ENCODE results near the gene DDX28.
"Not testable (repeated sequence)": the region's sequence is repeated elsewhere in the genome, so short reads cannot be mapped to it uniquely, and the experiment has no call there.

Gene DDX28

DNA sequence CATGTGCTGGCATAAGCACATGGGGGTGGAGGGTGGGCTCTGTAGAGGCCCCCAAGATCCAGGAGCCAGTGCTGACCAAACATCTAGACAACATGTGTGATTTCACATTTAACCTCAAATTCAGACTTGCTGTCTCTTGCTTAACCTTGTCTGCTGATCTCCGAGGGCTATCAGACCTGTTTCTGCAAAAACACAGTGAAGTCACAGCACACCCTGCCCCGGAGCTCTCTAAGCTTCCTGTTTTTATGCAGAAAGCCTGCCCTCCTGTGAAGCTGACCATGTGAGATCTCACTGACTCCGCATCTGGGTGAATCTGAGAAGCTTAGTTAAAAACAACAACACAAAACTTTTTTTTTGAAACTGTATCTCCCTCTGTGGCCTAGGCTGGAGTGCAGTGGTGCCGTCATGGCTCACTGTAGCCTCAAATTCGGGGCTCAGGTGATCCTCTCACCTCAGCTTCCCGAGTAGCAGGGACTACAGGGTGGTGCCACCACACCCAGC is 17.2 kb downstream of the DDX28 start:
- DNase-seq (ENCODE audit: low read depth), result no peak
- no peak overlapping the region for H3K4me3 ChIP-seq (ENCODE audit: low read length)
- TF ChIP-seq, protein P1, sequence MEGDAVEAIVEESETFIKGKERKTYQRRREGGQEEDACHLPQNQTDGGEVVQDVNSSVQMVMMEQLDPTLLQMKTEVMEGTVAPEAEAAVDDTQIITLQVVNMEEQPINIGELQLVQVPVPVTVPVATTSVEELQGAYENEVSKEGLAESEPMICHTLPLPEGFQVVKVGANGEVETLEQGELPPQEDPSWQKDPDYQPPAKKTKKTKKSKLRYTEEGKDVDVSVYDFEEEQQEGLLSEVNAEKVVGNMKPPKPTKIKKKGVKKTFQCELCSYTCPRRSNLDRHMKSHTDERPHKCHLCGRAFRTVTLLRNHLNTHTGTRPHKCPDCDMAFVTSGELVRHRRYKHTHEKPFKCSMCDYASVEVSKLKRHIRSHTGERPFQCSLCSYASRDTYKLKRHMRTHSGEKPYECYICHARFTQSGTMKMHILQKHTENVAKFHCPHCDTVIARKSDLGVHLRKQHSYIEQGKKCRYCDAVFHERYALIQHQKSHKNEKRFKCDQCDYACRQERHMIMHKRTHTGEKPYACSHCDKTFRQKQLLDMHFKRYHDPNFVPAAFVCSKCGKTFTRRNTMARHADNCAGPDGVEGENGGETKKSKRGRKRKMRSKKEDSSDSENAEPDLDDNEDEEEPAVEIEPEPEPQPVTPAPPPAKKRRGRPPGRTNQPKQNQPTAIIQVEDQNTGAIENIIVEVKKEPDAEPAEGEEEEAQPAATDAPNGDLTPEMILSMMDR (conservative IDR thresholded peaks at IDR 0.05; ENCODE audit: low read depth, low read length), result no peak

DNA sequence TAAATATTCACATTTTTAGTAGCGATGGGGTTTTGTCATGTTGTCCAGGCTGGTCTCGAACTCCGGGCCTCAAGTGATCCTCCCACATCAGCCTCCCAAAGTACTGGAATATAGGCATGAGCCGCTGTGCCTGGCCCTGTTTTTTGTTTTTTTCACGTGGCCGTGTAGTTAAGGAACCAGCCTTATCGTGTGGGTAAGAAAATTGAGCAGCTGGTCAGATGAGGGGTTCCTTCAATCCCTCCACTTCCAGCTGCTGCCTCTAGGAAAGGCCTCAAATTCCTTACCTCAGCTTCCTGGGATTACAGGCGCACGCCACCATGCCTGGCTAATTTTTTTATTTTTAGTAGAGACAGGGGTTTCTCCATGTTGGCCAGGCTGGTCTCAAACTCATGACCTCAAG is 17.8 kb downstream of the DDX28 start:
- no peak overlapping the region for H3K4me3 ChIP-seq (ENCODE audit: low read length)
- TF ChIP-seq, protein P1 (conservative IDR thresholded peaks at IDR 0.05; ENCODE audit: low read depth, low read length), result no peak
- no peak for DNase-seq (ENCODE audit: low read depth)

DNA sequence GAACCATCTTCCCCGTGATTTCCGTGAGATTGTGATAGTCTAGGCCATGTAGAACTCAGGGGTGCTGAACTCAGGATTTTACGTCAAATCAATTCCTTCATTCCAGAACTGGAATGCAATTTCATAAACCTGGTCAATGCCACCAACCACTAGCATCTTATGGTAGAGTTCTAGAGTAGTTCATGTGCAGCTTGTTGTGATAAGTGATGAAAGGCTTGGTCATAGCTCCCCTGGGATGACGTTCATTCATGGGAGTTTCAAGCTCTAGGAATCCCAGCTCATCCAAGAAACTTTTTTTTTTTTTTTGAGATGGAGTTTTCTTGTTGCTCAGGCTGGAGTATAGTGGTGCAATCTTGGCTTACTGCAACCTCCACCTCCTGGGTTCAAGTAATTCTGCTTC is 20.0 kb downstream of the DDX28 start:
- TF ChIP-seq, protein P1 (conservative IDR thresholded peaks at IDR 0.05; ENCODE audit: low read depth, low read length), result no peak
- H3K4me3 ChIP-seq (ENCODE audit: low read length), result no peak overlapping the region
- no peak for DNase-seq (ENCODE audit: low read depth)

GRCh38 chr16:68000450-68000849 is 22.6 kb downstream of the DDX28 start:
- TF ChIP-seq, protein P1 (conservative IDR thresholded peaks at IDR 0.05; ENCODE audit: low read depth, low read length), result no peak
- no peak for DNase-seq (ENCODE audit: low read depth)
- no peak overlapping the region for H3K4me3 ChIP-seq (ENCODE audit: low read length)

GRCh38 chr16:67999985-68000384 is 23.0 kb downstream of the DDX28 start:
- no peak overlapping the region for H3K4me3 ChIP-seq (ENCODE audit: low read length)
- DNase-seq (ENCODE audit: low read depth), result no peak
- TF ChIP-seq, protein P1 (conservative IDR thresholded peaks at IDR 0.05; ENCODE audit: low read depth, low read length), result no peak

DNA sequence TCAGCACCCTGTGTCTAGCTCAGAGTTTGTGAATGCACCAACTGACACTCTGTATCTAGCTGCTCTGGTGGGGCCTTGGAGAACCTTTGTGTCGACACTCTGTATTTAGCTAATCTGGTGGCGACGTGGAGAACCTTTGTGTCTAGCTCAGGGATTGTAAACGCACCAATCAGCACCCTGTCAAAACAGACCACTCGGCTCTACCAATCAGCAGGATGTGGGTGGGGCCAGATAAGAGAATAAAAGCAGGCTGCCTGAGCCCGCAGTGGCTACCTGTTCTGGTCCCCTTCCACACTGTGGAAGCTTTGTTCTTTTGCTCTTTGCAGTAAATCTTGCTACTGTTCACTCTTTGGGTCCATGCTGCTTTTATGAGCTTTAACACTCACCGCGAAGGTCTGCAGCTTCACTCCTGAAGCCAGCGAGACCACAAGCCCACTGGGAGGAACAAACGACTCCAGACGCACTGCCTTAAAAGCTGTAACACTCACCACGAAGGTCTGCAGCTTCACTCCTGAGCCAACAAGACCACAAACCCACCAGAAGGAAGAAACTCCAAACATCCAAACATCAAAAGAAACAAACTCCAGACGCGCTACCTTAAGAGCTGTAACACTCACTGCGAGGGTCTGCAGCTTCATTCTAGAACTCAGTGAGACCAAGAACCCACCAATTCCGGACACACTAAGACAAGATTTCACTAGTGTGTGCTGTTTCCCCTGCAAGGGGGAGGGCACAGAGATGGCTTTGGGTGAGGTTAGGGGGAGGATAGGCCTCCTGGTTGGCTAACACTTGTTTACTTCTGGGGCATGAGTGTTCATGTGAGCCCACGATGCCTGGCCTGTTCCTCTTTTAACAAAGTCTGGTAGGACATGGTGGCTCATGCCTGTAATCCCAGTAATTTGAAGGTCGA is 24.0 kb downstream of the DDX28 start, which contains the start of gene DPEP2:
DPEP2 (minus strand) TSS at position 706 of the 910 bp plus-strand sequence. CDS start 6,272 bp downstream, outside the sequence.
- DNase-seq (ENCODE audit: low read depth), result not testable (repeated sequence)

GRCh38 chr16:67998231-67998778 is 24.7 kb downstream of the DDX28 start:
- not testable (repeated sequence) for H3K4me3 ChIP-seq (ENCODE audit: low read length); DNase-seq (ENCODE audit: low read depth)

More for the DNA sequence above, 24.0 kb downstream of the DDX28 start, which contains the start of gene DPEP2:
- H3K4me3 ChIP-seq (ENCODE audit: low read length), result not testable (repeated sequence)

DNA sequence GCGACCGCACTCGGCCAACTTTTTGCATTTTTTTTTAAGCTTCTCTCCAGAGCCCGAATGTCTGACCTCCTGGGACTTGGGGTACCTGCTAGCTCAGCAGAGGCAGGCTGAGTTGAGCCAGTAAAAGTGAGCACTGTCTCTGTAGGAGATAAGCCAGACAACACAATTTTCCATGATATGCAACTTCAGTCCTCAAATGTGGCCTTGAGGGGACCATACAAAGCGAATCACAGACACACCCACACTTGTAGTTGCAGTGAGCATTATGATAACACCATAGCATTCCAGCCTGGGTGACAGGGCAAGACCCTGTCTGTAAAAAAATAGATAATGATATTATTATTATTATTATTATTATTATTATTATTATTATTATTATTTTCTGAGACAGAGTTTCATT is 26.4 kb downstream of the DDX28 start:
- DNase-seq (ENCODE audit: low read depth), result no peak
- no peak overlapping the region for H3K4me3 ChIP-seq (ENCODE audit: low read length)
- TF ChIP-seq, protein P1 (conservative IDR thresholded peaks at IDR 0.05; ENCODE audit: low read depth, low read length), result no peak

Data from retinal pigment epithelial cell (primary cell).